Upper lobe of left lung (tissue), 6 donors: ENCODE measurements around the gene CLEC16A. TPM values are rescaled to one million over a fixed set of nuclear protein-coding genes. Genes with fewer than 3 reads are reported as not detected.

Experiments
- ATAC-seq, 2 donors: fragments of 200-7000 bp; cut with Tn5 transposase; one replicate each; pipeline ENCODE4 v1.9.1; 2022; ENCODE audit warnings: mild to moderate bottlenecking in 2 of 2, moderate library complexity in 2 of 2; ENCODE audit not compliant: low FRiP score in 2 of 2
- DNase-seq, 2 donors: peaks; one replicate each; pipeline ENCODE4 v3.0.0-alpha.2; 2019 to 2020
- H3K27ac ChIP-seq, 4 donors: fragments of 200-600 bp; sonication (generic); one replicate each; pipeline ENCODE4 v1.5.1; 2016 to 2019
- H3K27me3 ChIP-seq, 4 donors: fragments of 200-600 bp; sonication (generic); one replicate each; pipeline ENCODE4 v1.5.1; 2017 to 2019
- H3K36me3 ChIP-seq, 4 donors: fragments of 200-600 bp; sonication (generic); one replicate each; pipeline ENCODE4 v1.5.1; 2016 to 2019
- H3K4me1 ChIP-seq, 4 donors: fragments of 200-600 bp; sonication (generic); one replicate each; pipeline ENCODE4 v1.5.1; 2018 to 2019
- H3K4me3 ChIP-seq, 4 donors: fragments of 200-600 bp; sonication (generic); one replicate each; pipeline ENCODE4 v1.5.1; 2017 to 2019; ENCODE audit warnings: mild to moderate bottlenecking in 2 of 4, moderate library complexity in 1 of 4
- H3K9me3 ChIP-seq, 4 donors: fragments of 200-600 bp; sonication (generic); one replicate each; pipeline ENCODE4 v1.5.1; 2018 to 2019
- EP300 ChIP-seq, 4 donors: sonication (generic); formaldehyde crosslinking; IDR thresholded peaks; one replicate each; pipeline ENCODE4 v1.5.1; 2017; ENCODE audit warnings: antibody characterized with exemption in 4 of 4, control low read depth in 2 of 4
- POLR2A ChIP-seq, 4 donors: fragments of 450-650 bp; IDR thresholded peaks; one replicate each; pipeline ENCODE4 v1.5.1; 2016 to 2017; ENCODE audit warnings: antibody characterized with exemption in 4 of 4, mild to moderate bottlenecking in 2 of 4
- POLR2AphosphoS5 ChIP-seq, 2 donors: sonication (generic); formaldehyde crosslinking; IDR thresholded peaks; one replicate each; pipeline ENCODE4 v1.5.1; 2017; ENCODE audit warnings: antibody characterized with exemption in 2 of 2
- WGBS, 2 donors: methylation state at CpG; one replicate each; pipeline ENCODE4 v1.1.5; 2017 to 2018; 5-methylcytosine and 5-hydroxymethylcytosine counted together
- total RNA-seq, 6 donors: library from RNA; depleted of rRNA in 4 of 6; stranded (reverse); fragments of >200 nt in 4 of 6; gene quantifications; one replicate each; pipeline versions ENCODE4 v1.1.0 to v1.2.1, GENCODE V29; 2016 to 2021
- TF ChIP-seq, protein P1 (sequence below), 6 experiments: fragments of 450-650 bp in 4 of 6; fragments of 200-600 bp in 2 of 6; sonication (generic) in 2 of 6; IDR thresholded peaks; one replicate each; pipeline ENCODE4 v1.5.1; 2016 to 2019; ENCODE audit warnings: antibody characterized with exemption in 6 of 6
- donor health status: DM: no; HTN: no; CAD: no; lungs with moderate emphysema.
- donor health status: DM: no; HTN: yes; CAD: no; lungs with severe emphysema.

The CLEC16A gene
- total RNA-seq, 6 donors from 2014 or later, result 33.3 to 85.9 (median 46.4) TPM

- H3K4me3 ChIP-seq, result no peak overlapping the region
- H3K27me3 ChIP-seq, result no peaks in the 10 kb centered on the region
- H3K27ac ChIP-seq, result no peak overlapping the region
- ATAC-seq (no peak), DNase-seq (peak in 1 of 2 donors; percentile 73)
- TF ChIP-seq, protein P1, sequence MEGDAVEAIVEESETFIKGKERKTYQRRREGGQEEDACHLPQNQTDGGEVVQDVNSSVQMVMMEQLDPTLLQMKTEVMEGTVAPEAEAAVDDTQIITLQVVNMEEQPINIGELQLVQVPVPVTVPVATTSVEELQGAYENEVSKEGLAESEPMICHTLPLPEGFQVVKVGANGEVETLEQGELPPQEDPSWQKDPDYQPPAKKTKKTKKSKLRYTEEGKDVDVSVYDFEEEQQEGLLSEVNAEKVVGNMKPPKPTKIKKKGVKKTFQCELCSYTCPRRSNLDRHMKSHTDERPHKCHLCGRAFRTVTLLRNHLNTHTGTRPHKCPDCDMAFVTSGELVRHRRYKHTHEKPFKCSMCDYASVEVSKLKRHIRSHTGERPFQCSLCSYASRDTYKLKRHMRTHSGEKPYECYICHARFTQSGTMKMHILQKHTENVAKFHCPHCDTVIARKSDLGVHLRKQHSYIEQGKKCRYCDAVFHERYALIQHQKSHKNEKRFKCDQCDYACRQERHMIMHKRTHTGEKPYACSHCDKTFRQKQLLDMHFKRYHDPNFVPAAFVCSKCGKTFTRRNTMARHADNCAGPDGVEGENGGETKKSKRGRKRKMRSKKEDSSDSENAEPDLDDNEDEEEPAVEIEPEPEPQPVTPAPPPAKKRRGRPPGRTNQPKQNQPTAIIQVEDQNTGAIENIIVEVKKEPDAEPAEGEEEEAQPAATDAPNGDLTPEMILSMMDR (IDR thresholded peaks at IDR 0.05), result no peak
- TF ChIP-seq EP300 (IDR thresholded peaks at IDR 0.05), result no peak
- no peak for TF ChIP-seq POLR2AphosphoS5 (IDR thresholded peaks at IDR 0.05)
- no peak for TF ChIP-seq POLR2A (IDR thresholded peaks at IDR 0.05)
- peaks cover 17 to 53% (median 36%) of the 10 kb centered on the region in 4 donors for H3K36me3 ChIP-seq
- H3K9me3 ChIP-seq, result no peaks in the 10 kb centered on the region
- WGBS, 2 donors, result 90 to 95% methylated on average over 15 to 17 of the region's 17 CpGs
- peaks cover 18 to 23% (median 21%) of the 10 kb centered on the region in 4 donors for H3K4me1 ChIP-seq
Observed at GRCh38 chr16:11125936-11126335, 181.6 kb downstream of the CLEC16A start.

DNA sequence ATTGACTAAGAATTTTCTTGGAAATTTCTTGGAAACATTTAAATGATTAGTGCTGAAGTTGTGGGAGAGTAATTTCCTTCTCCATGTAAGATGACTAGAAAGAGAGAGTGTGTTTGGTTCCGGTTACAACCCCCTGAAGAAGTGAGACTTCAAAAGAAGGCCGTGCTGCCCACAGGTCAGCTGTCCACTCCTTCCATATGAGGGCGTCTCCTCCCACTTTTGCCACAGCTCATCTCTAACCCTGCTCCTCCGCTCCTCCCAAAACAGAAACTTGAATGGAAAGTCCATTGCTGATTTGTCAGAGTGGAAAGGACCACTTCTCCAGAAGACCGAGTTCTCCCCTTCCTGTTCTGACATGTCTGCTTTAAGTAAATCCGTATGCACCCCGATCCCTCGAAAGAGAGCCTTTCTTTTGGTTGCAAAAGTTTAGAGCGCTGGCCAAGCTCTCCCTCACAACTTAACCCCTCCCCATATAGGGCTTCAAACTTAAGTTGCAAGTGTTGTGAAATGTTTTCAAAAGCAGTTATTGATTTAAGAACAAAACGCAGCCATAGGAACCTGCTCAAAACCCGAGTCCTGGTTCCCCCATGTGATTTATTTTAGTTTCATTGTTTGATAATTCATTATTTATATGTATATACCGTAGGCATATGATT lies 182.2 kb downstream of the CLEC16A start:
- Histone ChIP-seq H3K36me3 (peaks cover 17 to 49% (median 36%) of the 10 kb centered on the region in 4 donors), H3K4me3 (no peak overlapping the region), H3K27me3 (no peaks in the 10 kb centered on the region), H3K4me1 (peaks cover 18 to 29% (median 21%) of the 10 kb centered on the region in 4 donors), H3K27ac (no peak overlapping the region), H3K9me3 (no peaks in the 10 kb centered on the region)
- DNase-seq (no peak), ATAC-seq (no peak)
- 61 to 62% methylated on average over 12 of the region's 12 CpGs for WGBS, 2 donors
- no peak for TF ChIP-seq EP300 (IDR thresholded peaks at IDR 0.05)
- no peak for TF ChIP-seq POLR2A (IDR thresholded peaks at IDR 0.05)
- TF ChIP-seq, protein P1 (IDR thresholded peaks at IDR 0.05), result no peak
- no peak for TF ChIP-seq POLR2AphosphoS5 (IDR thresholded peaks at IDR 0.05)

DNA sequence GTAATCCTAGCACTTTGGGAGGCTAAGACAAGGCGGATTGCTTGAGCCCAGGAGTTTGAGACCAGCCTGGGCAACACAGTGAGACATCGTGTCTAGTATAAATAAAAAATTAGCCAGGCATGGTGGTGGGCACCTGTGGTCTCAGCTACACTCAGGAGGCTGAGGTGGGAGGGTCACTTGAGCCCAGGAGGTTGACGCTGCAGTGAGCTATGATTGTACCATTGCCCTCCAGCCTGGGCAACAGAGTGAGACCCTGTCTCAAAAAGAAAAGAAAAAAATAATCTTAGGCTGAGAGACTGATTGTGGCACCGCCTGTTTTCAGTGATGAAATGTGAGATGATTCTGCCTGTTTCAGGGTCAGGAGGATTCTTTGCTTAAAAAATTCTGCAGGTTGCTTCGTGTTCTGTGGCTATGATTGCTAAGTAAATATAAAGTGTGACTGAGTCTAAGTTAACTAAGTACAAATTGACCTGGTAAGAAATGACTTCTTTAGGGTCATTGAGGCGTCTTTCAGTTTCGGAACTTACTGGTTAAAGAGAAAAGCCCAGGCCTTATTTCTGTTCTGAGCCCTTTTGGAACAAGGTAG lies 183.3 kb downstream of the CLEC16A start:
- peaks cover 14 to 41% (median 33%) of the 10 kb centered on the region in 4 donors for H3K36me3 ChIP-seq
- ATAC-seq (no peak), DNase-seq (no peak)
- 86% methylated on average over 7 of the region's 7 CpGs for WGBS, 2 donors
- TF ChIP-seq POLR2A (IDR thresholded peaks at IDR 0.05) (no peak), EP300 (IDR thresholded peaks at IDR 0.05) (no peak)
- TF ChIP-seq, protein P1 (IDR thresholded peaks at IDR 0.05), result no peak
- H3K9me3 ChIP-seq, result no peaks in the 10 kb centered on the region
- H3K4me3 ChIP-seq, result no peak overlapping the region
- no peaks in the 10 kb centered on the region for H3K27me3 ChIP-seq
- peaks cover 20 to 29% (median 23%) of the 10 kb centered on the region in 4 donors for H3K4me1 ChIP-seq
- peak overlapping the region in 2 of 4 donors; percentile 37 to 73 for H3K27ac ChIP-seq

DNA sequence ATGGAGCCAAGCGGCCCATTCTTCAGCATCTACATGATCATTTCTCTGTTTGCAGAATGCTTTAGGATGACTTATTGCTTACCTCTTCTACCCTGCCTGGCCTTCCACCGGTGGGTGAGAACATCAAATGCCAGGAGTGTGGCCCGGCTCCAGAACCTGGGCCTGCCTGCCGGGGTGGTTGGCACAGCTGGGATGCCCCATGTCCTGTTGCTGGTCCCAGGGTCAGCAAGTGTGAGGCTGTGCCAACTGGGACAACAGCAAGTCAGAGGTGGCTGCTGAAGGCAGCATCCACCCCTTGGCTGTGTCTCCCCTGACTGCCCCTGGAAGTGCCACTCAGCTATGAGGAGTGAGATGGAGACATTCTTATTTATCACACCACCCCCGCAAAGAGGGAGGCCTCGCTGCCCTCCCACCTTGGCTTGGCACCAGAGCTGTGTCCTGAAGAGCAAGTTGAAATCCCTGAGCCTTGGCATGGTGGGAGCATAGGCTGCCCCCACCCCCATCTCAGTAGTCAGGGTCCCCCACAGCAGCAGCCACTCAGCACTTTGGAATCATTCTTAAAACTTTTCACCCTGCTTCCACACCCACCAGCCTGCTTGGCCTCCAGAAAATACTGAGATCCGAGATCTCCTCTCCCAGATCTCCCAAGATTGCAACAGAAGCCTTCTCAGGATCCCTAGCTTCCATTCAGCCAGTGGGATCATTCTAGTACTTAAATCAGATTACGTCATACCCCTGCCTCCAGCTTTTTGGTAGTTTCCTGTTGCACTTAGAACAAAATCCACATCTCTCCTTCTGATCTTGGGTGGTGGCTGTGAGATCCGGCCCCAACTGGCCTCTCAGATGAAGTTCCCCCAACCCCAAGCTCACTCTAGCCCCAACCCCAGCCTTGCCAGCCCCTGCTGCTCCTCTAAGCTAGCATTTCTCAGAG lies 184.1 kb downstream of the CLEC16A start:
- 50 to 59% methylated on average over 9 of the region's 9 CpGs for WGBS, 2 donors
- no peaks in the 10 kb centered on the region for H3K9me3 ChIP-seq
- H3K4me3 ChIP-seq, result no peak overlapping the region
- peaks cover 14 to 35% (median 28%) of the 10 kb centered on the region in 4 donors for H3K36me3 ChIP-seq
- no peaks in the 10 kb centered on the region for H3K27me3 ChIP-seq
- TF ChIP-seq POLR2A (IDR thresholded peaks at IDR 0.05) (no peak), EP300 (IDR thresholded peaks at IDR 0.05) (no peak), POLR2AphosphoS5 (IDR thresholded peaks at IDR 0.05) (no peak)
- TF ChIP-seq, protein P1 (IDR thresholded peaks at IDR 0.05), result no peak
- DNase-seq, result peak in 1 of 2 donors; percentile 53
- peak in 1 of 2 donors; percentile 30 for ATAC-seq
- H3K27ac ChIP-seq, result peak overlapping the region; percentile 37 to 73 (median 62)
- H3K4me1 ChIP-seq, result peaks cover 27 to 34% (median 29%) of the 10 kb centered on the region in 4 donors
